Thymus (tissue), 11 donors: ENCODE results near the gene RAPSN. TPM values are rescaled to one million over a fixed set of nuclear protein-coding genes. Genes with fewer than 3 reads are reported as not detected.

Source experiments
- DNase-seq, 9 donors: peaks; one replicate each; pipeline ENCODE4 v3.0.0-alpha.2; 2013; ENCODE audit warnings: low spot score in 9 of 9, low read depth in 6 of 9, missing footprints in 1 of 9
- H3K27ac ChIP-seq, 2 donors: one replicate each; pipeline ENCODE4 v1.5.1; 2013; ENCODE audit warnings: control low read depth in 1 of 2, low read depth in 1 of 2, low read length in 1 of 2, mild to moderate bottlenecking in 1 of 2, moderate library complexity in 1 of 2
- H3K27me3 ChIP-seq, 2 donors: one replicate each; pipeline ENCODE4 v1.5.1; 2013; ENCODE audit warnings: low read length in 1 of 2; ENCODE audit not compliant: control insufficient read depth in 2 of 2, insufficient read depth in 1 of 2
- H3K36me3 ChIP-seq, 2 donors: one replicate each; pipeline ENCODE4 v1.5.1; 2013; ENCODE audit warnings: low read length in 1 of 2, mild to moderate bottlenecking in 1 of 2, moderate library complexity in 1 of 2; ENCODE audit not compliant: control insufficient read depth in 2 of 2, insufficient read depth in 2 of 2
- H3K4me1 ChIP-seq, 2 donors: one replicate each; pipeline ENCODE4 v1.5.1; 2013; ENCODE audit warnings: low read length in 2 of 2; ENCODE audit not compliant: control insufficient read depth in 2 of 2, insufficient read depth in 2 of 2
- H3K4me3 ChIP-seq, 2 donors: one replicate each; pipeline ENCODE4 v1.5.1; 2013; ENCODE audit warnings: low read length in 2 of 2, control low read depth in 1 of 2, mild to moderate bottlenecking in 1 of 2
- H3K9me3 ChIP-seq, 2 donors: one replicate each; pipeline ENCODE4 v1.5.1; 2013; ENCODE audit warnings: low read length in 1 of 2, mild to moderate bottlenecking in 1 of 2; ENCODE audit not compliant: control insufficient read depth in 2 of 2, insufficient read depth in 1 of 2
- WGBS: extraction: QIAGEN DNeasy Blood & Tissue Kit; methylation state at CpG from one replicate; pipeline ENCODE4 v1.1.7; 2013; 5-methylcytosine and 5-hydroxymethylcytosine counted together
- polyA plus RNA-seq: library from polyadenylated mRNA; stranded (reverse); fragments of 200-250 nt; gene quantifications from one replicate; pipeline ENCODE4 v1.2.3, GENCODE V29; 2013
- total RNA-seq: library from RNA; stranded (reverse); fragments of 120-200 nt; gene quantifications from one replicate; pipeline ENCODE4 v1.2.4, GENCODE V29; 2013
- donor health status: healthy.

RAPSN gene
- total and polyA plus RNA-seq, 2 donors, result 0.42 to 0.66 TPM

DNA sequence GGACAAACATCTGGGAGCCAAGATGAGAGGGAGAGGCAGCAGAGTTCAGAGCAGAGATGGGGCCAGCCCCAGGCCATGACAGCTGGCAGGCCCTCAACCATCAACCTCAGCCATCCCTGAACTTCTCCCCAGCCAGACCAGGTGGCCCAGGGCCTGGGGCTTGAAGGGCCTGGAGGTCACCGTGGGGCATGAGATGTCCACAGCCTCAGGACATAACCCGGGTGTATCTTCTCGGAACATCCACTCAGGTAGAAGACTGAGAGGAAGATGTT, 53.0 kb downstream of the RAPSN start:
- Histone ChIP-seq H3K4me1 (peaks cover 25 to 45% of the 10 kb centered on the region in 2 donors), H3K36me3 (no peaks in the 10 kb centered on the region), H3K4me3 (no peak overlapping the region), H3K27ac (no peak overlapping the region), H3K27me3 (no peaks in the 10 kb centered on the region), H3K9me3 (no peaks in the 10 kb centered on the region)
- no peak for DNase-seq
- 98% methylated on average over 3 of the region's 3 CpGs for WGBS

DNA sequence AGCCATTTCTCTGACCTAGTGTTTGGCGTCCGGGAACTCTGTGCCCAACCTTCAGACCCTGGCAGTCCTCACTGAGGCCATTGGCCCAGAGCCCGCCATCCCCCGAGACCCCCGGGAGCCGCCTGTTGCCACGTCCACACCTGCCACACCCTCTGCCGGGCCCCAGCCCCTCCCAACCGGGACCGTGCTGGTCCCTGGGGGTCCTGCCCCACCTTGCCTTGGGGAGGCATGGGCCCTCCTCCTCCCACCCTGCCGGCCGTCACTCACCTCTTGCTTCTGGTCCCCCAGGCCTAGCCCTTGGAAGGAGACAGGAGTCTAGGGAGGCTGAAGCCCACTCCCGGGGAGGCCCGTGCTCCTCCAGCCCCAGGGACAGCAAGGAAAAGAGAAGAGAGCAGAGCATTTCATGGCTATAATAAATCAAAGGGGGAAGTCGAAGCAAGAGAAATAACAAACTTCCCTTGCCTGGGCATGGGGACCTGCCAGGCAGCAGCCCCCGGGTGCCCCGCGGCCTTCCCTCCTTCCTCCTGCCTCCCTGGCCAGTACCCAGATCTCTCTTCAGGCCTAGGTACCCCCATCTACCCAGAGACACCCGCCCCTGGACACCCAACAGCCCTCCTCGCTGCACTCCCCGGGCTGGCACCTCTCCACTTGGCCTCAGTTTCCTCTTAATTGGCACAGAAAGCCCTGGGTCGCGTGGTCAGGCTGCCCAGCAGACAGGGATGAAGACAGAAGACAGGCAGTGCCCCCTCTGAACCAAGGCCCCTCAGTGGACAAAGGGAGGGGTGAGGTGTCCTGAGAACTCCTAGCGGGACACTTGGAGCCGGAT, 53.5 kb downstream of the RAPSN start:
- 65% methylated on average over 25 of the region's 25 CpGs for WGBS
- H3K27me3 ChIP-seq, result no peaks in the 10 kb centered on the region
- H3K36me3 ChIP-seq, result no peaks in the 10 kb centered on the region
- no peaks in the 10 kb centered on the region for H3K9me3 ChIP-seq
- DNase-seq, result no peak
- peak overlapping the region; percentile 83 to 85 for H3K27ac ChIP-seq
- H3K4me1 ChIP-seq, result peaks cover 20 to 41% of the 10 kb centered on the region in 2 donors
- peak overlapping the region in 1 of 2 donors; percentile 25 for H3K4me3 ChIP-seq

DNA sequence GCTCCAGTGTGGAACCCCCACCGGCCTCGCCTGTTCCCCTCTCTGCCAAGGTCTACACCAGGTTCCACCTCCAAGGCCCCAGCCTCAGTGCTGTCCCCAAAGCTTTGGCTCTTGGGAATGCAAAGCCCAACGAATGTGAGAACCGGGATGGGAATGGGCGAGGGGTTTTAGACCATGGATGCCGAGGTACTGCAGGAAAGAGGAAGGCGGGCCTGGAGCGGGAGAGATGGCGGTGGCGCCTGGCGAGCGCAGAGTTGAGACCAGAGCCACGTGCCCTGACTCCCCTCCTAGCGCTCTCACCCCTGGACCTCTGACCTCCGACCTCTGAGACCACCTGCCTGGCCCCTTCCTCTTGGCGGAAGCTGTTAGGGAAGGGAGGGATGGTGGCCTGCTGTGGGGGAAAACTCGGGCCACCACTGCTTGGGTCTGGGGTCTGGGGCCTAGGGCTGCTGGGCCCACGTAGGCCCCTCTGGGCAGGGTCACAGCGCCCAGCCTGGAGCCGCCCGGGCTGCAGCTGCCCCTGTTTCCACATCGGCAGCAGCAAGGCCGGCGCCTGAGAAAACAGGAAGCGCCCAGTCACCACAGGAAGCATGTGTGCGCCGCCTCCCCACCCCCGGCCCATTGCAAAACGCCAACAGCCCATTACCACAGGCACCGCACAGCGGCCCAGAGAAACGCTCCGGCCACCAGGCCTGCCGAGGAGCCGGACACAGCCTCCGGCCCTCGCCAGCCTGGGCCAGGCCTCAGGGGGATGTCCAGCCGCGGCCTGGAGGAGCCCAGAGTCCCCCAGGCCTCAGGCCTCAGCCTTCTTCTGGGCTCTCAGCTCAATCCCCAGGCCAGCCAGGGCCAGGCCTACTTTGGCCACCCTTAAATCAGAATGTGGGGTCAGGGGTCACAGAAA, 54.4 kb downstream of the RAPSN start:
- no peaks in the 10 kb centered on the region for H3K27me3 ChIP-seq
- peaks cover 14 to 41% of the 10 kb centered on the region in 2 donors for H3K4me1 ChIP-seq
- peak overlapping the region; percentile 25 to 36 for H3K4me3 ChIP-seq
- H3K9me3 ChIP-seq, result no peaks in the 10 kb centered on the region
- H3K36me3 ChIP-seq, result no peaks in the 10 kb centered on the region
- peak in 5 of 9 donors; percentile 37 to 82 (median 56) for DNase-seq
- H3K27ac ChIP-seq, result peak overlapping the region; percentile 83 to 85
- WGBS, result 33% methylated on average over 39 of the region's 39 CpGs

DNA sequence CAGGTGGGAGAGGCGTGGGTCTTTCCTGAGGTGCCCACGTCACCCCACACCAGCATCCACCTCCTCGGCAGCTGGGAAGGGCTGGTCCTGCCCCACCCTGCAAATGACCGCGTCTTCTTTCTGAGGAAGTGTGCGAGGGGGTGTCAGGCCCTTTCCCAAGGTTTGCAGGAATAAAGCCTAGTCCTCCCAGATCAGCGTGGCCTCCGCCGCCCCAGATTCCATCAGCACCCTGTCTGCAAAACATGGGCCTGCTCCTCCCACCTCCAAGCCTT, 55.0 kb downstream of the RAPSN start:
- Histone ChIP-seq H3K4me1 (peaks cover 12 to 42% of the 10 kb centered on the region in 2 donors), H3K4me3 (no peak overlapping the region), H3K27ac (peak overlapping the region; percentile 81 to 83), H3K9me3 (no peaks in the 10 kb centered on the region), H3K36me3 (no peaks in the 10 kb centered on the region), H3K27me3 (no peaks in the 10 kb centered on the region)
- DNase-seq, result no peak
- WGBS, result 82% methylated on average over 9 of the region's 9 CpGs

DNA sequence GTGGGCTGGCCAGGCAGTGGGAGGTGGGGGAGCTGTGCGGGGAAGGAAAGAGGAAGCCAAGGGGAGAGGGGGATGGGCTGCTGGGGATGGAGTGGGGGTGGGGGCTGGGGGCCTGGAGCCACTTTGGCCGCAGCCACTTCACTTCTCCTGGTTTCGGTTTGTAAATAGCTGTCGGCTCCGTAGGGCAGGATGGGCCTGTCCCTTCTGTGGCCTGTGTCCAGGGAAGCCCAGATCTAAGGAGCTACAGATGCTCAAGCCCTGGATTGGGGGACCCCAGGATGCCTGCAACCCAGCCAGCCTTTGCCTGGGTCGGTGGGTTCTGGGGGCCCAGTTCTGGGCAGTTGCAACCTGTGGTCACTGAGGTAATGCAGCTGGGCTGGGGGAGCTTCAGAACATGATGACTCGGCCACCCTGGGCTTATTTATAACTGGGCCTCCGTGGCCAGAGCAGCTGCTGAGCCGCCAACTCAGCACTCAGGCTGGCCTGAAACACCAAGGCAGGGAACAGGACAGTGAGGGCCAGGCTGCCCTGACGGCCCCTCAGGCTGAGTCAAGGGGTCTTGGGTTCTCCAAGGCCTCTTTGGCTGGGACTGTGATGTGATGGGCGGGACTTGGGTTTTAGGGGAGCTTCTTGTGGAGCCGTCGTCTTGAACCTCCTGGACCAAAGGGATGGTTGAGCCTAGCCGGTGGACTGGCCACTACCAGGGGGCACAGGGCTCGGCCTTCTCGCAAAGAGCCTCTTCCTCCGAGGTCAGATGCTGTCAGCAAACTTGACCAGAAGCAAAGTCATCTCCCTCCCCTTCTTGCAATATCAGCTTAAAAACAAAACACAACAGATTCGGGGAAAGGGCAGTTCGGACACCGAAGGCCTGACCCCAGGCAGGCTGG, 55.5 kb downstream of the RAPSN start:
- peaks cover 12 to 41% of the 10 kb centered on the region in 2 donors for H3K4me1 ChIP-seq
- H3K27me3 ChIP-seq, result no peaks in the 10 kb centered on the region
- H3K4me3 ChIP-seq, result no peak overlapping the region
- peak overlapping the region; percentile 50 to 83 for H3K27ac ChIP-seq
- no peaks in the 10 kb centered on the region for H3K9me3 ChIP-seq
- WGBS, result 72% methylated on average over 20 of the region's 20 CpGs
- no peak for DNase-seq
- no peaks in the 10 kb centered on the region for H3K36me3 ChIP-seq

DNA sequence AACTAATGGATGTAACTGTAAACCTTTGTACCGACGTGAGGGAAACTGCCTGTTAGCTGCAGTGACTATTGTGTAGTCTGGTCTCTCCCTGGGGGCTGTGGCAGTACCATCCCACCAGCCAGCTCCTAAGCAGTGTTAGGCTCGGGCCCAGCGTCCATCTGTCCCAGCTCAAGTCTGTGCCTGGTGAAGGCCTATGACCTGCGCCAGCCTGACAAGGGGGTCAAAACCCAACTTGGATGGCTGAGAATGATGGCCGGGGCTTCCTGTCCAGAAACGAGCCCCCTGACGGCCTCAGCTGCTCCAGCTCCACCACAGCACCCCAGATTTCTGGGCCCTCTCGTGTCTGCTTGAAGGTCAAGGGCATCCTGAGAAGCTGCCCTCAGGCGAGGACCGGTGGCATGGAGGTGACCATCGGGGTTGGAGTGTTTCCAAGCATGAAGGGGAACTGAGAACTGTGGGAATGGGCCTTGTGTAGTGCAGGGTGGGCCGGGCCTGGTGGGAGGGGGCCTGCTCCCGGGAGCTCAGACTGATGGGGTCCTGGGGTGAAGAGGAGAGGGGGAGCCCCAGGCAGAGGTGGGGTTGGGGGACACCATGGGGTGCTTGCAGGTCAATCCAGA, 56.3 kb downstream of the RAPSN start:
- no peaks in the 10 kb centered on the region for H3K27me3 ChIP-seq
- peaks cover 12 to 41% of the 10 kb centered on the region in 2 donors for H3K4me1 ChIP-seq
- WGBS, result 84% methylated on average over 14 of the region's 14 CpGs
- no peak overlapping the region for H3K27ac ChIP-seq
- DNase-seq, result no peak
- no peak overlapping the region for H3K4me3 ChIP-seq
- H3K36me3 ChIP-seq, result no peaks in the 10 kb centered on the region
- H3K9me3 ChIP-seq, result no peaks in the 10 kb centered on the region

DNA sequence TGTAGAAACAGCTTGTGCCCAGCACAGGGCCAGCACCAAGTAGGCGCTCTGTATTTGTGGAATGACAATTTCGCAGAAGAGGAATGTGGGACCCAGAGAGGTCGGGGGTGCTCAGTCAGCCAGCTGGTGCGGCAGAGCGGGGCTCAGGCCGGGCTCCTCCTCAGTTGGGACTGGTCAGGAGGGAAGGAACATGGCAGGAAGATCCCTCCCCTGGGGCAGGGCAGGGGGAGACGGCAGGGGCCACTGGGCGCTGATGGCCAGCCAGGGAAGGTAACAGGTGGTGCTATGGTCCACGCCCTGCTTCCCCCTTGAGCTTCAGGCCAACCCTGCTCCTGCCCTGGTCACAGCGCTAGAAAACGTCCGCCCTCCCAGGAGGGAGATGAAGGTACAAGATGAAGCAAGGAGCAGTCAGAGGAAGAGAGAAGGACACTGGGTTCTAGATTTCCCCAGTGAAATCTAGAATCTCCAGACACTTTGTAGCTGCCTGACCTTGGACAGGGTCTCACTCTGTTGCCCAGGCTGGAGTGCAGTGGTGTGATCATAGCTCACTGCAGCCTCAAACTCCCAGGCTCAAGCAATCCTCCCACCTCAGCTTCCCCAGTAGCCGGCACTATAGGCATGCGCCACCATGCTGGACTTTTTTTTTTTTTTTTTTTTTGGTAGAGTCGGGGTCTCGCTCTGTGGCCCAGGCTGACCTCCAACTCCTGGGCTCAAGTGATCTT, 57.1 kb downstream of the RAPSN start:
- peaks cover 12 to 41% of the 10 kb centered on the region in 2 donors for H3K4me1 ChIP-seq
- WGBS, result 98% methylated on average over 16 of the region's 16 CpGs

DNA sequence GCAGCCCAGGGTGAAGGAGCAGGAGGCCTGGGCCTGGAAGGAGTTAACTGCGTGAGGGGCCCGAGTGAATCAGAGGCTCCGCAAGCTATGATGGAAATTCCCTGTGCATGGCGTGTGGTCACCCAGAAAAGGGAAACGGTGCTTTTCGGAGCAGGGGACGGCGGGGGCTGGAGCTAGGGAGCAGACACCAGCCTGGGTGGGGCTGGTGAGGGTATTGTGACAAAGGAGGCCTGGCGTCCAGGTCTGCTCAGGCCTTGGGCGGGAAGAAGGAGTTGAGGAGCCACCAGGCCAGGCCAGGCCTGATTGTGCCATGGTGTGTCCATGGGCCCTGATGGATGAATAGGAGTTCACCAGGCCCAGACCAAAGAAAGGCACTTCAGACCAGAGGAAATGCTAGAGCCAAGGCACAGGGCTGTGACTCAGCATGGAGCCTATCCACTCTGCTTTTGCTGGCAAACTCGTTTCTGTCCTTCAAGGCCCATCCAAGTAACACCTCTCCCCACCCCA, 57.8 kb downstream of the RAPSN start:
- WGBS, result 94% methylated on average over 11 of the region's 11 CpGs
- Histone ChIP-seq H3K27ac (peak overlapping the region; percentile 10 to 32), H3K4me1 (peaks cover 12 to 41% of the 10 kb centered on the region in 2 donors), H3K4me3 (no peak overlapping the region), H3K36me3 (no peaks in the 10 kb centered on the region), H3K9me3 (no peaks in the 10 kb centered on the region), H3K27me3 (no peaks in the 10 kb centered on the region)
- no peak for DNase-seq

More for the DNA sequence above, 57.1 kb downstream of the RAPSN start:
- Histone ChIP-seq H3K27ac (peak overlapping the region in 1 of 2 donors; percentile 32), H3K27me3 (no peaks in the 10 kb centered on the region), H3K9me3 (no peaks in the 10 kb centered on the region), H3K4me3 (no peak overlapping the region), H3K36me3 (no peaks in the 10 kb centered on the region)
- DNase-seq, result no peak
